T-helper 1 cell (primary cell): ENCODE results near the gene KRTAP20-3.

Experiments used
- DNase-seq, 5 donors: peaks; one replicate each; pipeline ENCODE4 v3.0.0-alpha.2; 2012 to 2020
- total RNA-seq, 4 donors: gene quantifications; one replicate each; lab custom pipeline; 2026; lab: John Stamatoyannopoulos, UW

The KRTAP20-3 gene
- 0 reads per million in 4 donors for total RNA-seq

GRCh38 chr21:30642564-30642963 lies at the start of gene KRTAP20-3:
Gene KRTAP20-3 (plus strand): TSS chr21:30642864.
- DNase-seq: no peak

- no peak for DNase-seq
Observed at GRCh38 chr21:30598802-30599201, 43.9 kb upstream of the KRTAP20-3 start, which contains the start of gene KRTAP6-2. Gene KRTAP6-2 (minus strand): TSS chr21:30598902. CDS start chr21:30598874, 28 bp downstream.

GRCh38 chr21:30600787-30601186 lies 41.9 kb upstream of the KRTAP20-3 start, which contains the start of gene KRTAP22-1:
Gene KRTAP22-1 (plus strand): TSS chr21:30601087.
- DNase-seq: no peak

GRCh38 chr21:30605968-30606367 lies 36.7 kb upstream of the KRTAP20-3 start:
- DNase-seq: no peak

GRCh38 chr21:30612132-30612531 lies 30.5 kb upstream of the KRTAP20-3 start:
- no peak for DNase-seq

- DNase-seq: no peak
Observed at GRCh38 chr21:30613836-30614235, 28.8 kb upstream of the KRTAP20-3 start, which contains the start of gene KRTAP6-1. Gene KRTAP6-1 (minus strand): TSS chr21:30613930. CDS start chr21:30613904, 26 bp downstream.

GRCh38 chr21:30615199-30615598 lies 27.5 kb upstream of the KRTAP20-3 start:
- no peak for DNase-seq

GRCh38 chr21:30616125-30616524 lies 26.5 kb upstream of the KRTAP20-3 start, which contains the start of gene KRTAP20-1:
Gene KRTAP20-1 (plus strand): TSS chr21:30616425. CDS start chr21:30616455, 30 bp downstream.
- no peak for DNase-seq

- DNase-seq: no peak
Observed at GRCh38 chr21:30620080-30620479, 22.6 kb upstream of the KRTAP20-3 start.

GRCh38 chr21:30620522-30620921 lies 22.1 kb upstream of the KRTAP20-3 start, which contains the start of gene KRTAP20-4:
Gene KRTAP20-4 (plus strand): TSS chr21:30620627.
- no peak for DNase-seq

- DNase-seq: no peak
Observed at GRCh38 chr21:30623362-30623761, 19.3 kb upstream of the KRTAP20-3 start.

GRCh38 chr21:30625449-30626165 lies 17.1 kb upstream of the KRTAP20-3 start:
- no peak for DNase-seq

- no peak for DNase-seq
Observed at GRCh38 chr21:30628109-30628508, 14.6 kb upstream of the KRTAP20-3 start.

GRCh38 chr21:30629200-30629599 lies 13.5 kb upstream of the KRTAP20-3 start:
- DNase-seq: no peak

- DNase-seq: no peak
Observed at GRCh38 chr21:30634906-30635305, 7.8 kb upstream of the KRTAP20-3 start, which contains the start of gene KRTAP20-2. Gene KRTAP20-2 (plus strand): TSS chr21:30635206. CDS start chr21:30635264, 58 bp downstream.

- no peak for DNase-seq
Observed at GRCh38 chr21:30638686-30639085, 4.0 kb upstream of the KRTAP20-3 start.

GRCh38 chr21:30646904-30647414 lies 4.3 kb downstream of the KRTAP20-3 start:
- no peak for DNase-seq

- DNase-seq: no peak
Observed at GRCh38 chr21:30652891-30653290, 10.2 kb downstream of the KRTAP20-3 start.

GRCh38 chr21:30668776-30669175 lies 26.1 kb downstream of the KRTAP20-3 start:
- DNase-seq: no peak

GRCh38 chr21:30672985-30673650 lies 30.5 kb downstream of the KRTAP20-3 start:
- no peak for DNase-seq

GRCh38 chr21:30674312-30674711 lies 31.6 kb downstream of the KRTAP20-3 start:
- no peak for DNase-seq

GRCh38 chr21:30676737-30677136 lies 34.1 kb downstream of the KRTAP20-3 start:
- no peak for DNase-seq

GRCh38 chr21:30680586-30680985 lies 37.9 kb downstream of the KRTAP20-3 start:
- DNase-seq: no peak
